Common myeloid progenitor, CD34-positive (primary cell): ENCODE data around the gene PHACTR1.

ENCODE experiments used
- CTCF ChIA-PET: fragments of 350-600 bp; sonication (Branson Sonifier 250); formaldehyde crosslinking; loops from one replicate; lab custom pipeline; 2021; ENCODE audit warnings: antibody characterized with exemption; lab: Charles Lee
- POLR2A ChIA-PET: fragments of 350-600 bp; sonication (Branson Sonifier 250); formaldehyde crosslinking; loops from one replicate; lab custom pipeline; 2021; ENCODE audit warnings: antibody characterized with exemption; lab: Charles Lee
- DNase-seq, 3 donors: peaks; one replicate each; pipeline versions ENCODE4 v3.0.0 to v3.0.0-alpha.2; 2013
- H3K27ac ChIP-seq, 2 experiments: 1 replicate in 1 of 2; 2 replicates in 1 of 2; pipeline ENCODE4 v1.7.0; 2013; ENCODE audit warnings: inconsistent platforms in 2 of 2, low read length in 2 of 2, mild to moderate bottlenecking in 2 of 2, low read depth in 1 of 2, moderate library complexity in 1 of 2; ENCODE audit not compliant: severe bottlenecking in 2 of 2, insufficient read depth in 1 of 2, poor library complexity in 1 of 2
- H3K27me3 ChIP-seq, 5 experiments: replicated peaks in 2 of 5; 1 replicate in 3 of 5; 2 replicates in 2 of 5; pipeline versions ENCODE4 v1.6.1 to v1.7.0; 2013; ENCODE audit warnings: low read length in 4 of 5, mild to moderate bottlenecking in 2 of 5, moderate library complexity in 2 of 5, inconsistent platforms in 1 of 5; ENCODE audit not compliant: insufficient read depth in 5 of 5, control insufficient read depth in 4 of 5
- H3K36me3 ChIP-seq, 4 experiments: 1 replicate in 2 of 4; 2 replicates in 2 of 4; pipeline versions ENCODE4 v1.6.1 to v1.7.0; 2013; ENCODE audit warnings: low read length in 3 of 4, control low read depth in 1 of 4, mild to moderate bottlenecking in 1 of 4; ENCODE audit not compliant: control insufficient read depth in 4 of 4, insufficient read depth in 4 of 4
- H3K4me1 ChIP-seq, 4 experiments: 1 replicate in 3 of 4; 2 replicates in 1 of 4; pipeline versions ENCODE4 v1.6.1 to v1.7.1; 2013; ENCODE audit warnings: low read length in 3 of 4, mild to moderate bottlenecking in 3 of 4, control low read depth in 1 of 4, inconsistent platforms in 1 of 4, moderate library complexity in 1 of 4; ENCODE audit not compliant: control insufficient read depth in 4 of 4, insufficient read depth in 4 of 4; ENCODE audit errors: control extremely low read depth in 1 of 4
- H3K4me3 ChIP-seq, 7 experiments: 1 replicate in 4 of 7; 2 replicates in 3 of 7; pipeline versions ENCODE4 v1.5.1 to v1.7.0; 2013; ENCODE audit warnings: mild to moderate bottlenecking in 7 of 7, low read length in 6 of 7, moderate library complexity in 6 of 7, inconsistent platforms in 2 of 7, low read depth in 2 of 7, control low read depth in 1 of 7; ENCODE audit not compliant: insufficient read depth in 4 of 7, control insufficient read depth in 1 of 7; ENCODE audit errors: extremely low read depth in 1 of 7
- H3K9me3 ChIP-seq, 5 experiments: 1 replicate in 4 of 5; 2 replicates in 1 of 5; pipeline versions ENCODE4 v1.6.1 to v1.7.1; 2013; ENCODE audit warnings: low read length in 4 of 5, mild to moderate bottlenecking in 2 of 5, inconsistent platforms in 1 of 5, low read depth in 1 of 5, moderate library complexity in 1 of 5; ENCODE audit not compliant: control insufficient read depth in 4 of 5, insufficient read depth in 2 of 5; ENCODE audit errors: control extremely low read depth in 1 of 5
- WGBS: methylation state at CpG from one replicate; pipeline ENCODE4 v1.1.5; 2013; ENCODE audit not compliant: insufficient coverage; 5-methylcytosine and 5-hydroxymethylcytosine counted together

PHACTR1 gene

GRCh38 chr6:12891595-12891994 is 175.0 kb downstream of the PHACTR1 start:
- Histone ChIP-seq H3K9me3 (peaks cover 0 to 18% (median 1%) of the 10 kb centered on the region in 5 experiments), H3K36me3 (no peaks in the 10 kb centered on the region), H3K27ac (no peak overlapping the region), H3K4me3 (no peak overlapping the region), H3K4me1 (peaks cover 0 to 4% (median 3%) of the 10 kb centered on the region in 4 experiments), H3K27me3 (no peaks in the 10 kb centered on the region)
- ChIA-PET POLR2A (no interaction called here), CTCF (interaction anchor here (0.8 to 6.0 kb wide), 8 partner anchors 10 to 439 kb away, joined by 3 to 37 read pairs (median 3); no protein-coding TSS in a partner anchor)
- no CpG with 5 or more reads among the region's 1 CpG for WGBS
- DNase-seq: no peak

DNA sequence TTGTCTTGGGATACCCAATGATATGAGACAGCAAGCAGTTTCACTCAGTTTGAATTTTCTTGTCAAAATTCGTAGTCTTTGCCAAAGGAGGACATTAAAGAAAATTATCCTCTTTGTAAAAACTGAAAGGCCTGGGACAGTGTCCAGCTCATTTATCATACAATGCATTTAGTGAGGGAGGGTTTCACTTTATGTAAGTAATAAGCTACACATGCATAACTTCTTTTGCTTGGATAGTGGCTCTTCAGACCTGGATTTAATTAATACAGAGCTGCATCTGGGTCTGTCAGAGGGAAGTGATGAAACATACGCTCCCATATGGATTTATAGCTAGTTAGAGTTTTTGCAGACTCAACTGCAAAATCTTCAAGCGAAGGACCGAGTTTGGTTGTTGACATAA is 175.6 kb downstream of the PHACTR1 start:
- no peak overlapping the region for H3K4me3 ChIP-seq
- no peak for DNase-seq
- peaks cover 0 to 5% (median 4%) of the 10 kb centered on the region in 4 experiments for H3K4me1 ChIP-seq
- CTCF ChIA-PET: interaction anchor here (0.8 to 6.0 kb wide), 11 partner anchors 9 to 438 kb away, joined by 3 to 37 read pairs (median 3); no protein-coding TSS in a partner anchor
- peaks cover 0 to 18% (median 1%) of the 10 kb centered on the region in 5 experiments for H3K9me3 ChIP-seq
- POLR2A ChIA-PET: no interaction called here
- no peaks in the 10 kb centered on the region for H3K27me3 ChIP-seq
- WGBS: 100% methylated on average over 1 of the region's 4 CpGs
- no peak overlapping the region for H3K27ac ChIP-seq
- no peaks in the 10 kb centered on the region for H3K36me3 ChIP-seq

GRCh38 chr6:12893036-12893435 is 176.5 kb downstream of the PHACTR1 start:
- Histone ChIP-seq H3K27ac (no peak overlapping the region), H3K9me3 (peaks cover 0 to 18% (median 1%) of the 10 kb centered on the region in 5 experiments), H3K27me3 (no peaks in the 10 kb centered on the region), H3K4me3 (no peak overlapping the region), H3K36me3 (no peaks in the 10 kb centered on the region), H3K4me1 (peaks cover 0 to 13% (median 7%) of the 10 kb centered on the region in 4 experiments)
- ChIA-PET CTCF (interaction anchor here (0.9 to 6.0 kb wide), 12 partner anchors 11 to 593 kb away, joined by 3 to 37 read pairs (median 3); no protein-coding TSS in a partner anchor), POLR2A (no interaction called here)
- WGBS: 100% methylated on average over 1 of the region's 4 CpGs
- DNase-seq: no peak

- no peak for DNase-seq
- WGBS: 93% methylated on average over 2 of the region's 3 CpGs
- Histone ChIP-seq H3K4me1 (peaks cover 0 to 15% (median 7%) of the 10 kb centered on the region in 4 experiments), H3K36me3 (no peaks in the 10 kb centered on the region), H3K27me3 (no peaks in the 10 kb centered on the region), H3K27ac (no peak overlapping the region), H3K4me3 (no peak overlapping the region), H3K9me3 (peaks cover 0 to 15% (median 0%) of the 10 kb centered on the region in 5 experiments)
- ChIA-PET CTCF (interaction anchor here (1.8 to 6.0 kb wide), 2 partner anchors 255 to 258 kb away, joined by 5 to 37 read pairs; no protein-coding TSS in a partner anchor), POLR2A (no interaction called here)
Observed at GRCh38 chr6:12895721-12896120, 179.2 kb downstream of the PHACTR1 start.

GRCh38 chr6:12896208-12896733 is 179.7 kb downstream of the PHACTR1 start:
- WGBS: 90% methylated on average over 2 of the region's 7 CpGs

GRCh38 chr6:12898603-12899002 is 182.0 kb downstream of the PHACTR1 start:
- no peaks in the 10 kb centered on the region for H3K9me3 ChIP-seq
- WGBS: 96% methylated on average over 10 of the region's 10 CpGs
- H3K4me1 ChIP-seq: peaks cover 0 to 14% (median 6%) of the 10 kb centered on the region in 4 experiments
- no peak for DNase-seq
- CTCF ChIA-PET: interaction anchor here (1.4 to 2.6 kb wide), 4 partner anchors 13 to 261 kb away, joined by 3 to 11 read pairs (median 6); no protein-coding TSS in a partner anchor
- no peaks in the 10 kb centered on the region for H3K36me3 ChIP-seq
- H3K27me3 ChIP-seq: no peaks in the 10 kb centered on the region
- no peak overlapping the region for H3K27ac ChIP-seq
- no peak overlapping the region for H3K4me3 ChIP-seq
- POLR2A ChIA-PET: no interaction called here

More at GRCh38 chr6:12896208-12896733, 179.7 kb downstream of the PHACTR1 start:
- no peak for DNase-seq
- no peaks in the 10 kb centered on the region for H3K36me3 ChIP-seq
- no peak overlapping the region for H3K4me3 ChIP-seq
- ChIA-PET CTCF (interaction anchor here (1.8 to 6.0 kb wide), 2 partner anchors 255 to 259 kb away, joined by 5 to 37 read pairs; no protein-coding TSS in a partner anchor), POLR2A (no interaction called here)
- peaks cover 0 to 11% (median 0%) of the 10 kb centered on the region in 5 experiments for H3K9me3 ChIP-seq
- H3K27ac ChIP-seq: no peak overlapping the region
- peaks cover 0 to 15% (median 7%) of the 10 kb centered on the region in 4 experiments for H3K4me1 ChIP-seq
- no peaks in the 10 kb centered on the region for H3K27me3 ChIP-seq
